HG02759 (cell line): ENCODE results near the gene ISCA2.
A peak's percentile ranks its signal among the peaks of the same experiment; 100 is the strongest.
"Not testable (repeated sequence)": the region's sequence is repeated elsewhere in the genome, so short reads cannot be mapped to it uniquely, and the experiment has no call there.

Experiments
- ATAC-seq: cut with Tn5 transposase; IDR thresholded peaks from one replicate; pipeline ENCODE4 v1.9.1; 2021; ENCODE audit warnings: mild to moderate bottlenecking, moderate library complexity; ENCODE audit not compliant: unreplicated experiment

ISCA2 gene

GRCh38 chr14:74493343-74494261 is at the start of gene ISCA2:
Gene ISCA2 (plus strand): TSS chr14:74493765. CDS start chr14:74493775, 10 bp downstream.
- peak; percentile 88 for ATAC-seq

- no peak for ATAC-seq
Observed at GRCh38 chr14:74444866-74445265, 48.7 kb upstream of the ISCA2 start.

GRCh38 chr14:74454397-74454796 is 39.2 kb upstream of the ISCA2 start:
- ATAC-seq, result not testable (repeated sequence)

- ATAC-seq, result no peak
Observed at GRCh38 chr14:74456684-74457564, 36.6 kb upstream of the ISCA2 start.

GRCh38 chr14:74457565-74457895 is 36.0 kb upstream of the ISCA2 start:
- no peak for ATAC-seq

- no peak for ATAC-seq
Observed at GRCh38 chr14:74459289-74459946, 34.1 kb upstream of the ISCA2 start.

GRCh38 chr14:74459976-74460375 is 33.6 kb upstream of the ISCA2 start:
- ATAC-seq, result no peak

GRCh38 chr14:74462993-74463392 is 30.6 kb upstream of the ISCA2 start:
- no peak for ATAC-seq

- no peak for ATAC-seq
Observed at GRCh38 chr14:74463697-74464096, 29.9 kb upstream of the ISCA2 start.

GRCh38 chr14:74464785-74465184 is 28.8 kb upstream of the ISCA2 start:
- no peak for ATAC-seq

- no peak for ATAC-seq
Observed at GRCh38 chr14:74465335-74465734, 28.2 kb upstream of the ISCA2 start.

- no peak for ATAC-seq
Observed at GRCh38 chr14:74468513-74468912, 25.1 kb upstream of the ISCA2 start.

- no peak for ATAC-seq
Observed at GRCh38 chr14:74469548-74470518, 23.7 kb upstream of the ISCA2 start.

- ATAC-seq, result no peak
Observed at GRCh38 chr14:74472601-74473000, 21.0 kb upstream of the ISCA2 start.

- no peak for ATAC-seq
Observed at GRCh38 chr14:74474376-74474775, 19.2 kb upstream of the ISCA2 start.

- no peak for ATAC-seq
Observed at GRCh38 chr14:74475678-74476077, 17.9 kb upstream of the ISCA2 start.

- ATAC-seq, result no peak
Observed at GRCh38 chr14:74476107-74476506, 17.5 kb upstream of the ISCA2 start.

- no peak for ATAC-seq
Observed at GRCh38 chr14:74476607-74477006, 17.0 kb upstream of the ISCA2 start.

GRCh38 chr14:74478996-74479635 is 14.4 kb upstream of the ISCA2 start:
- no peak for ATAC-seq

GRCh38 chr14:74480046-74480445 is 13.5 kb upstream of the ISCA2 start:
- ATAC-seq, result no peak
